ENCODE measurements around the gene HPS1. TPM values are rescaled to one million over a fixed set of nuclear protein-coding genes. Genes with fewer than 3 reads are reported as not detected.

Gene HPS1
- total RNA-seq, 2 donors from 2014 or later: 39.6 to 43.3 TPM

- Mint-ChIP-seq H3K27ac (no peak overlapping the region), H3K4me3 (no peak overlapping the region), H3K9me3 (peaks cover 9% of the 10 kb centered on the region), H3K36me3 (ENCODE audit: low read depth) (peaks cover 8% of the 10 kb centered on the region), H3K4me1 (peaks cover 4% of the 10 kb centered on the region), H3K27me3 (ENCODE audit: insufficient read depth) (no peaks in the 10 kb centered on the region)
- Histone ChIP-seq H3K27ac (ENCODE audit: low read depth, low read length) (no peak overlapping the region), H3K9ac (ENCODE audit: extremely low read depth, low read length, poor library complexity, severe bottlenecking) (no peak overlapping the region), H3K27me3 (ENCODE audit: control insufficient read depth, insufficient read depth, low read length, poor library complexity, severe bottlenecking) (no peaks in the 10 kb centered on the region), H3K4me3 (ENCODE audit: low read length) (no peak overlapping the region), H3K4me1 (ENCODE audit: control insufficient read depth, insufficient read depth, low read length) (peaks cover 6% of the 10 kb centered on the region), H3K36me3 (ENCODE audit: control insufficient read depth, insufficient read depth, low read length) (no peaks in the 10 kb centered on the region), H3K9me3 (ENCODE audit: control insufficient read depth, low read length) (peaks cover 2% of the 10 kb centered on the region)
- no peak for TF ChIP-seq CTCF (conservative IDR thresholded peaks at IDR 0.05)
- no peak for DNase-seq
- WGBS, 2 experiments (ENCODE audit: insufficient coverage in 1 of 2, insufficient read length in 1 of 2): 85 to 92% methylated on average over 4 to 5 of the region's 5 CpGs
Measured at GRCh38 chr10:98382691-98383101, 64.0 kb downstream of the HPS1 start.

GRCh38 chr10:98380493-98381339, 66.0 kb downstream of the HPS1 start:
- H3K9ac ChIP-seq (ENCODE audit: extremely low read depth, low read length, poor library complexity, severe bottlenecking): no peak overlapping the region
- Mint-ChIP-seq H3K27me3 (ENCODE audit: insufficient read depth) (no peaks in the 10 kb centered on the region), H3K9me3 (peaks cover 16% of the 10 kb centered on the region), H3K4me3 (no peak overlapping the region), H3K27ac (no peak overlapping the region), H3K4me1 (peaks cover 4% of the 10 kb centered on the region), H3K36me3 (ENCODE audit: low read depth) (peaks cover 8% of the 10 kb centered on the region)
- DNase-seq: peak; percentile 56
- H3K9me3 ChIP-seq (ENCODE audit: control insufficient read depth, low read length): peaks cover 7% of the 10 kb centered on the region
- peaks cover 6% of the 10 kb centered on the region for H3K4me1 ChIP-seq (ENCODE audit: control insufficient read depth, insufficient read depth, low read length)
- H3K27ac ChIP-seq (ENCODE audit: low read depth, low read length): no peak overlapping the region
- no peaks in the 10 kb centered on the region for H3K27me3 ChIP-seq (ENCODE audit: control insufficient read depth, insufficient read depth, low read length, poor library complexity, severe bottlenecking)
- no peak for TF ChIP-seq CTCF (conservative IDR thresholded peaks at IDR 0.05)
- 51 to 75% methylated on average over 5 to 8 of the region's 8 CpGs for WGBS, 2 experiments (ENCODE audit: insufficient coverage in 1 of 2, insufficient read length in 1 of 2)
- no peaks in the 10 kb centered on the region for H3K36me3 ChIP-seq (ENCODE audit: control insufficient read depth, insufficient read depth, low read length)
- peak overlapping the region; percentile 4 for H3K4me3 ChIP-seq (ENCODE audit: low read length)

DNA sequence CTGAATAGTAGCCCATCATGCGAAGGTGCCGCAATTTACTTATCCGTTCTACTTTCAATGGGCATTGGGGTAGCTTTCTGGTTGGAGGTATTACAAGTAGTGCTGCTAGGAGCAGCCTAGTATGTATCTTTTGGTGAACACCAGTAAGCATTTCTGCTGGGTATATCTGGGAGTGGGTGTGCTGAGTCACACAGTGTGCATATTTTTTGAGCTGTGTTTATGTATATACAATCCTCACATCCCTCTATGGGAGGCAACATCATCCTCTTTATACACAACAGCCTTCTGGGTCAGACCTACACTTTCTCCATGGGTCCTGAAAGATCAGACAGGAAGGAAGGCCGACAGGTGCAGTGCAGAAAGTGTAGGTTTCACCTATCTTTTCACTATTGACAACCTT, 68.0 kb downstream of the HPS1 start:
- peaks cover 12% of the 10 kb centered on the region for H3K4me1 Mint-ChIP-seq
- no peak overlapping the region for H3K4me3 Mint-ChIP-seq
- H3K27me3 Mint-ChIP-seq (ENCODE audit: insufficient read depth): no peaks in the 10 kb centered on the region
- Histone ChIP-seq H3K4me1 (ENCODE audit: control insufficient read depth, insufficient read depth, low read length) (peaks cover 7% of the 10 kb centered on the region), H3K27me3 (ENCODE audit: control insufficient read depth, insufficient read depth, low read length, poor library complexity, severe bottlenecking) (no peaks in the 10 kb centered on the region), H3K9me3 (ENCODE audit: control insufficient read depth, low read length) (peaks cover 7% of the 10 kb centered on the region), H3K36me3 (ENCODE audit: control insufficient read depth, insufficient read depth, low read length) (no peaks in the 10 kb centered on the region), H3K9ac (ENCODE audit: extremely low read depth, low read length, poor library complexity, severe bottlenecking) (no peak overlapping the region), H3K27ac (ENCODE audit: low read depth, low read length) (no peak overlapping the region), H3K4me3 (ENCODE audit: low read length) (no peak overlapping the region)
- 94 to 100% methylated on average over 1 to 4 of the region's 4 CpGs for WGBS, 2 experiments (ENCODE audit: insufficient coverage in 1 of 2, insufficient read length in 1 of 2)
- H3K36me3 Mint-ChIP-seq (ENCODE audit: low read depth): peaks cover 8% of the 10 kb centered on the region
- DNase-seq: no peak
- peaks cover 16% of the 10 kb centered on the region for H3K9me3 Mint-ChIP-seq
- TF ChIP-seq CTCF (conservative IDR thresholded peaks at IDR 0.05): no peak
- no peak overlapping the region for H3K27ac Mint-ChIP-seq

Measured in endodermal cell (in vitro differentiated cells).